BE2C (cell line): ENCODE results near the gene ATP11A.

Source experiments
- DNase-seq: peaks from one replicate; pipeline ENCODE4 v3.0.0-alpha.2; 2020
- H3K27me3 ChIP-seq: fragments of 250-450 bp; sonication (Bioruptor Pico); 2 replicates; pipeline ENCODE4 v1.5.1; 2020; ENCODE audit warnings: mild to moderate bottlenecking
- H3K36me3 ChIP-seq: fragments of 250-450 bp; sonication (Bioruptor Pico); 2 replicates; pipeline ENCODE4 v1.5.1; 2020; ENCODE audit warnings: mild to moderate bottlenecking
- H3K4me1 ChIP-seq: fragments of 250-450 bp; sonication (Bioruptor Pico); 2 replicates; pipeline ENCODE4 v1.5.1; 2020
- H3K4me3 ChIP-seq: 2 replicates; pipeline ENCODE4 v1.5.1; 2011; ENCODE audit warnings: low read depth, low read length
- H3K9me3 ChIP-seq: fragments of 250-450 bp; sonication (Bioruptor Pico); 2 replicates; pipeline ENCODE4 v1.5.1; 2020
- CTCF ChIP-seq: IDR thresholded peaks from 2 replicates; pipeline ENCODE4 v1.5.1; 2012; ENCODE audit warnings: mild to moderate bottlenecking, low read depth, low read length

Gene ATP11A

GRCh38 chr13:112770504-112770903 lies 80.7 kb downstream of the ATP11A start:
- DNase-seq = no peak
- H3K36me3 ChIP-seq = no peaks in the 10 kb centered on the region
- H3K9me3 ChIP-seq = no peaks in the 10 kb centered on the region
- no peaks in the 10 kb centered on the region for H3K27me3 ChIP-seq
- peaks cover 5% of the 10 kb centered on the region for H3K4me1 ChIP-seq
- no peak overlapping the region for H3K4me3 ChIP-seq
- no peak for TF ChIP-seq CTCF

DNA sequence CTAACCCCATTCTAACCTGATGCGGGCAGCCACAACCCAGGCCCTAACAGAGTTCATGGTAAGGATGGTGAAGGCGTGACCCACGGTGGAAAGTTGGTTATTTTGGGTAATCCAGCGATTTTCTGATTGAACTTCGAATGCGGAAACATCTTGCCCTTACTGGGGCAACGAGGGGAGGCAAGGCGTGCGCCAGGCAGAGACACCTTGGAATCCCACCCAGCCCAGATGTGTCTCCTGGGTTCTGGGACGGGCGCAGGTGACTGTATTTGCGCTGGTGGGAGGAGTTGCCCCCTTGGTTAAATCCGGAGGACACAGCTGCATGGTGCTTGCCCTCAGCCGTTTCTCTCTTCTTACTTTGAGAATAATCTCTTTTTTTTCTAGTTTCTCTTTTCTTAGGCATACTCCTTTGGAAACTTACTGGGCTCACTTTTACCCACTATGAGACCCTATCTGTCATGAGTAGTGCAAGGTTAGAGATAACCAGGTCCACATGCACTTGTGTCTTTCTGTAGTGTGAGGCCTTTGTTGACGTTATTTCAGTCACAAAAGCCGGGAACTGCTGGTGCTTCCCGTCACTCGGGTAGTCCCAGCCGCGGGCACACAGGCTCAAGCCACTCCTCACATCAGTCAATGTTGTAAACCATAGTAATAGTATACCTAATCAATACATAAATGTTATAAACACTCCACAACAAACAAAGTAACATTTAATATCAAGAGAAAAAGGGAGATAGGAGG lies 81.5 kb downstream of the ATP11A start:
- DNase-seq = no peak
- peaks cover 5% of the 10 kb centered on the region for H3K4me1 ChIP-seq
- H3K27me3 ChIP-seq = no peaks in the 10 kb centered on the region
- no peaks in the 10 kb centered on the region for H3K9me3 ChIP-seq
- H3K4me3 ChIP-seq = no peak overlapping the region
- no peaks in the 10 kb centered on the region for H3K36me3 ChIP-seq
- no peak for TF ChIP-seq CTCF

- DNase-seq = no peak
- no peak for TF ChIP-seq CTCF
- Histone ChIP-seq H3K27me3 (no peaks in the 10 kb centered on the region), H3K4me3 (no peak overlapping the region), H3K9me3 (no peaks in the 10 kb centered on the region), H3K4me1 (peaks cover 5% of the 10 kb centered on the region), H3K36me3 (no peaks in the 10 kb centered on the region)
These were observed 82.2 kb downstream of the ATP11A start for GRCh38 chr13:112771877-112772538.

DNA sequence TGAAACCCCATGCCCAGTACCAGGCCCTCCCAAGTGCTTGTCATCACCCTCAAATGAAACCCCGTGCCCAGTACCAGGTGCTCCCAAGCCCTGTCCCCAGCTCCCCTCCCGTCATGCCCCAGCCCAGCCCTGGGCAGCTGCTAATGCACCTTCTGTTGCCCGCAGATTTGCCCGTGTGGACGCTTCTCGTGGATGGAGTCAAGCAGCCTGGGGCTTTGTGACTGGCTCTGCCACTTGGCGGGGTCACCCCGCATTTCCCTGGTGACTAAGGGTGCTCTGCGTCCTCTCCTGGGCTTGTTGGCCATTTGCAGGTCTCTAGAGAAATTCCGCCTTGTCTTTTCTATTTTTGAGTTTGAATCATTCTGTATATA lies 82.7 kb downstream of the ATP11A start:
- peaks cover 5% of the 10 kb centered on the region for H3K4me1 ChIP-seq
- H3K36me3 ChIP-seq = no peaks in the 10 kb centered on the region
- no peak overlapping the region for H3K4me3 ChIP-seq
- no peak for DNase-seq
- H3K9me3 ChIP-seq = no peaks in the 10 kb centered on the region
- no peaks in the 10 kb centered on the region for H3K27me3 ChIP-seq
- TF ChIP-seq CTCF = no peak

- no peaks in the 10 kb centered on the region for H3K36me3 ChIP-seq
- no peak overlapping the region for H3K4me3 ChIP-seq
- DNase-seq = no peak
- H3K9me3 ChIP-seq = no peaks in the 10 kb centered on the region
- peaks cover 5% of the 10 kb centered on the region for H3K4me1 ChIP-seq
- no peaks in the 10 kb centered on the region for H3K27me3 ChIP-seq
- no peak for TF ChIP-seq CTCF
These were observed 83.1 kb downstream of the ATP11A start for GRCh38 chr13:112772929-112773328.
